Hepatocyte (in vitro differentiated cells): ENCODE measurements around the gene RBFOX2. TPM values are rescaled to one million over a fixed set of nuclear protein-coding genes. Genes with fewer than 3 reads are reported as not detected.

Experiments
- DNase-seq: peaks from one replicate; pipeline ENCODE4 v3.0.0-alpha.2; 2016; ENCODE audit warnings: low spot score
- H2AFZ ChIP-seq: fragments of 200-600 bp; sonication (generic); 2 replicates; pipeline ENCODE4 v1.6.0; 2016; ENCODE audit warnings: antibody characterized with exemption, mild to moderate bottlenecking
- H3K27ac ChIP-seq: fragments of 200-600 bp; sonication (generic); 2 replicates; pipeline ENCODE4 v1.5.1; 2016; ENCODE audit warnings: mild to moderate bottlenecking
- H3K27me3 ChIP-seq: fragments of 200-600 bp; sonication (generic); 2 replicates; pipeline ENCODE4 v1.6.1; 2016
- H3K36me3 ChIP-seq: fragments of 200-600 bp; sonication (generic); replicated peaks from 2 replicates; pipeline ENCODE4 v1.5.1; 2016; ENCODE audit warnings: low read depth; ENCODE audit not compliant: insufficient read depth
- H3K4me1 ChIP-seq: fragments of 200-600 bp; sonication (generic); 2 replicates; pipeline ENCODE4 v1.5.1; 2016; ENCODE audit warnings: mild to moderate bottlenecking, moderate library complexity; ENCODE audit not compliant: insufficient read depth
- H3K4me2 ChIP-seq: fragments of 200-600 bp; sonication (generic); 2 replicates; pipeline ENCODE4 v1.6.0; 2016
- H3K4me3 ChIP-seq: fragments of 200-600 bp; sonication (generic); 2 replicates; pipeline ENCODE4 v1.5.1; 2016; ENCODE audit warnings: mild to moderate bottlenecking
- H3K79me2 ChIP-seq: fragments of 200-600 bp; sonication (generic); 2 replicates; pipeline ENCODE4 v1.6.0; 2017; ENCODE audit warnings: mild to moderate bottlenecking
- H3K9me2 ChIP-seq: fragments of 200-600 bp; sonication (generic); replicated peaks from 2 replicates; pipeline ENCODE4 v1.6.0; 2017; ENCODE audit warnings: mild to moderate bottlenecking; ENCODE audit not compliant: insufficient read depth
- H3K9me3 ChIP-seq: fragments of 200-600 bp; sonication (generic); 2 replicates; pipeline ENCODE4 v1.5.1; 2016; ENCODE audit warnings: low read depth, mild to moderate bottlenecking
- H4K20me1 ChIP-seq: fragments of 200-600 bp; sonication (generic); 2 replicates; pipeline ENCODE4 v1.6.0; 2016; ENCODE audit warnings: mild to moderate bottlenecking; ENCODE audit not compliant: insufficient read depth, poor library complexity, severe bottlenecking
- CTCF ChIP-seq: fragments of 200-600 bp; sonication (generic); IDR thresholded peaks from 2 replicates; pipeline ENCODE4 v1.5.1; 2016; ENCODE audit warnings: antibody characterized with exemption, mild to moderate bottlenecking; ENCODE audit not compliant: poor library complexity
- EZH2 ChIP-seq: fragments of 200-600 bp; sonication (generic); IDR thresholded peaks from 2 replicates; pipeline ENCODE4 v1.6.1; 2016; ENCODE audit warnings: antibody characterized with exemption, mild to moderate bottlenecking, borderline replicate concordance
- EZH2phosphoT487 ChIP-seq: fragments of 200-600 bp; sonication (generic); IDR thresholded peaks from one replicate; pipeline ENCODE4 v1.6.1; 2018; ENCODE audit warnings: antibody characterized with exemption, mild to moderate bottlenecking, low read depth, moderate library complexity; ENCODE audit not compliant: unreplicated experiment, severe bottlenecking
- WGBS: methylation state at CpG from one replicate; pipeline ENCODE4 v1.1.6; 2016; ENCODE audit warnings: low lambda C conversion rate; ENCODE audit errors: missing lambda C conversion rate; 5-methylcytosine and 5-hydroxymethylcytosine counted together
- polyA plus RNA-seq: library from polyadenylated mRNA; unstranded; fragments of >200 nt; fragmentation: Nextera tagmentation; extraction: Ambion mirVana; gene quantifications from 2 replicates; pipeline ENCODE4 v1.2.1, GENCODE V29; 2016
- total RNA-seq: library from RNA; depleted of rRNA; stranded (reverse); fragments of >200 nt; gene quantifications from 2 replicates; pipeline ENCODE4 v1.2.3, GENCODE V29; 2014

Gene RBFOX2
- total and polyA plus RNA-seq, 2 experiments from 2014 or later = 76.7 to 133 TPM

- 45% methylated on average over 2 of the region's 2 CpGs for WGBS
- Histone ChIP-seq H3K27me3 (no peaks in the 10 kb centered on the region), H3K4me2 (peak overlapping the region; percentile 63), H4K20me1 (peaks cover 30% of the 10 kb centered on the region), H3K4me3 (no peak overlapping the region), H3K27ac (peak overlapping the region; percentile 43), H3K79me2 (peaks cover 100% of the 10 kb centered on the region), H3K4me1 (peaks cover 53% of the 10 kb centered on the region), H2AFZ (no peak overlapping the region), H3K36me3 (no peaks in the 10 kb centered on the region), H3K9me3 (no peaks in the 10 kb centered on the region), H3K9me2 (no peaks in the 10 kb centered on the region)
- no peak for TF ChIP-seq EZH2phosphoT487
- TF ChIP-seq EZH2 = no peak
- no peak for TF ChIP-seq CTCF
- no peak for DNase-seq
Measured at GRCh38 chr22:36010882-36011281, 17.7 kb downstream of the RBFOX2 start.

GRCh38 chr22:36010090-36010489, 18.5 kb downstream of the RBFOX2 start:
- H2AFZ ChIP-seq = no peak overlapping the region
- no peaks in the 10 kb centered on the region for H3K36me3 ChIP-seq
- no peak overlapping the region for H3K4me3 ChIP-seq
- TF ChIP-seq CTCF = no peak
- peaks cover 46% of the 10 kb centered on the region for H3K4me1 ChIP-seq
- 40% methylated on average over 10 of the region's 10 CpGs for WGBS
- H3K9me3 ChIP-seq = no peaks in the 10 kb centered on the region
- DNase-seq = peak; percentile 30
- peaks cover 100% of the 10 kb centered on the region for H3K79me2 ChIP-seq
- H3K27ac ChIP-seq = peak overlapping the region; percentile 43
- peak overlapping the region; percentile 63 for H3K4me2 ChIP-seq
- H3K9me2 ChIP-seq = no peaks in the 10 kb centered on the region
- H4K20me1 ChIP-seq = peaks cover 22% of the 10 kb centered on the region
- H3K27me3 ChIP-seq = no peaks in the 10 kb centered on the region

GRCh38 chr22:36009085-36009484, 19.5 kb downstream of the RBFOX2 start:
- no peak overlapping the region for H3K4me3 ChIP-seq
- H3K36me3 ChIP-seq = no peaks in the 10 kb centered on the region
- peaks cover 100% of the 10 kb centered on the region for H3K79me2 ChIP-seq
- no peaks in the 10 kb centered on the region for H3K9me2 ChIP-seq
- H2AFZ ChIP-seq = no peak overlapping the region
- H3K9me3 ChIP-seq = no peaks in the 10 kb centered on the region
- peaks cover 22% of the 10 kb centered on the region for H4K20me1 ChIP-seq
- peaks cover 39% of the 10 kb centered on the region for H3K4me1 ChIP-seq
- H3K27ac ChIP-seq = peak overlapping the region; percentile 33
- no peaks in the 10 kb centered on the region for H3K27me3 ChIP-seq
- peak overlapping the region; percentile 23 for H3K4me2 ChIP-seq
- no peak for DNase-seq
- WGBS = 66% methylated on average over 3 of the region's 3 CpGs
- no peak for TF ChIP-seq EZH2
- no peak for TF ChIP-seq EZH2phosphoT487
- TF ChIP-seq CTCF = no peak

- H3K27me3 ChIP-seq = no peaks in the 10 kb centered on the region
- TF ChIP-seq EZH2phosphoT487 (no peak), EZH2 (no peak), CTCF (no peak)
- no peaks in the 10 kb centered on the region for H3K9me3 ChIP-seq
- H3K79me2 ChIP-seq = peaks cover 100% of the 10 kb centered on the region
- DNase-seq = no peak
- H3K36me3 ChIP-seq = no peaks in the 10 kb centered on the region
- no peaks in the 10 kb centered on the region for H3K9me2 ChIP-seq
- WGBS = 77% methylated on average over 3 of the region's 3 CpGs
- no peak overlapping the region for H2AFZ ChIP-seq
- H3K4me1 ChIP-seq = peaks cover 39% of the 10 kb centered on the region
- peak overlapping the region; percentile 33 for H3K27ac ChIP-seq
- no peak overlapping the region for H3K4me2 ChIP-seq
- no peak overlapping the region for H3K4me3 ChIP-seq
- H4K20me1 ChIP-seq = peaks cover 22% of the 10 kb centered on the region
Measured at GRCh38 chr22:36008565-36008964, 20.1 kb downstream of the RBFOX2 start.
